Bronchial epithelial cell (primary cell): ENCODE results near the gene ZCCHC24. TPM values are rescaled to one million over a fixed set of nuclear protein-coding genes. Genes with fewer than 3 reads are reported as not detected.

Experiments used
- DNase-seq: peaks from one replicate; pipeline ENCODE4 v3.0.0-alpha.2; 2010; ENCODE audit warnings: low read depth
- FAIRE-seq: peaks from 2 replicates; lab custom pipeline; 2011; peaks lifted over from hg19 to GRCh38; lab: Jason Lieb, UNC
- H3K27me3 ChIP-seq: 2 replicates; pipeline ENCODE4 v1.5.1; 2011; ENCODE audit warnings: low read length; ENCODE audit not compliant: control insufficient read depth, insufficient read depth
- H3K36me3 ChIP-seq: 2 replicates; pipeline ENCODE4 v1.5.1; 2011; ENCODE audit warnings: low read length; ENCODE audit not compliant: control insufficient read depth, insufficient read depth
- H3K4me3 ChIP-seq: 2 replicates; pipeline ENCODE4 v1.5.1; 2011; ENCODE audit warnings: mild to moderate bottlenecking, low read depth, low read length, control low read depth
- CTCF ChIP-seq: IDR thresholded peaks from 2 replicates; pipeline ENCODE4 v1.5.1; 2011; ENCODE audit warnings: mild to moderate bottlenecking, moderate library complexity, low read length, control low read depth, inconsistent platforms; ENCODE audit not compliant: insufficient read depth, severe bottlenecking
- total RNA-seq: library from RNA; depleted of rRNA; stranded (reverse); fragments of >200 nt; gene quantifications from 2 replicates; pipeline ENCODE4 v1.2.1, GENCODE V29; 2014

The ZCCHC24 gene
- total RNA-seq, 1 donor from 2014 or later = 0.53 TPM

DNA sequence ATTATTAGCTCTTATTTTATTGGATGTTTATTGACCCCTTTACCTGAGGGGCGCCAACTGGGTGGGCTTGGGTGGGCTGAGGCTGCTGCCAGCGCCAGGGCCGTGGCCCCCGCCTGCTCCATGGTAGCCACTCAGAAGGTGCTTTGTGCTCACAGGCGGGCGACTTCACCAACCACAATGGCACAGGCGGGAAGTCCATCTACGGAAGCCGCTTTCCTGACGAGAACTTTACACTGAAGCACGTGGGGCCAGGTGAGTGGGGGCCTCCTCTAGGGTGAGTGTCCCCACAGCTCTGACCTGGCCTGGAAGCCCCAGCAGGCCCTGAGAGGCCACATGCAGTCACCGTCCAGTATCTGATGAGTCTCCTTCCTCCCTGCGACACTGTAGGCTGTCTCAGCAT is 94.1 kb downstream of the ZCCHC24 start:
- Histone ChIP-seq H3K27me3 (no peaks in the 10 kb centered on the region), H3K36me3 (peaks cover 35% of the 10 kb centered on the region), H3K4me3 (no peak overlapping the region)
- DNase-seq (no peak), FAIRE-seq (no peak)
- no peak for TF ChIP-seq CTCF

DNA sequence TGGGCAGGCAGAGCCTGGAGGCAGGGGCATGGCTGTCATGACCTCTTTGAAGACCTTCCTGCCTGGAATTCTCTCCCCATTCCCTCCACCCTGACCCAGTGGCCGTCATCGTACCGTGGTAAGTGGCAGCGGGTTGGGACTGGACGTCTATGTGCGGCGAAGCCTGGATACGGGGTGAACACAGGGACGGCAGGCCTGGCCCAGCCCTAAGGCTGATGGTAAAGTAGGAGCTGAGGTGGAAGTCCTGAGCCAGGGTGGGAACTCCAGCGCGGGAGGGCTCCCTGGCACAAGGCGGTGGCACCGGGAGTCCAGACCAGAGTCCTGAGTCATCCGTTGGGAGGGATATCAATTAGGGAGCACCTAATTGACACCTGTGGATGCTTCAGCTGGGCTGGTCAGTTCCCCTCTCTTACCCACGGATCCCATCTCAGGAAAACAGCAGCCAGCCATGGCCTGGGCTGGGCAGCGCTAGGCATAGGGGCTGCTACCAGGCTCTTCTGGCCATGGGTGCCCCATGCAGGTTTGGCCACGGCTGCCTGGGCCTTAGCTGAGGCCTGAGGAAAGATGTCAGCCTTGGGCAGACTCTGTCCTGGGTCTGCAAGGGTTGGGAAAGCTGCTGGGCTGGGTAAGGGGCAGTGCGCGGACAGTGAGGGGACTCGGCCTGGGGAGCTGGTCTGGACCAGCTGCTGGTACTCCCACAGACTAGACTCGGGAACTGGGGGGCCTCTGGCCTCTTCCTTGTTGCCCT is 94.8 kb downstream of the ZCCHC24 start:
- TF ChIP-seq CTCF = no peak
- no peaks in the 10 kb centered on the region for H3K27me3 ChIP-seq
- peaks cover 35% of the 10 kb centered on the region for H3K36me3 ChIP-seq
- H3K4me3 ChIP-seq = no peak overlapping the region
- FAIRE-seq (no peak), DNase-seq (no peak)

DNA sequence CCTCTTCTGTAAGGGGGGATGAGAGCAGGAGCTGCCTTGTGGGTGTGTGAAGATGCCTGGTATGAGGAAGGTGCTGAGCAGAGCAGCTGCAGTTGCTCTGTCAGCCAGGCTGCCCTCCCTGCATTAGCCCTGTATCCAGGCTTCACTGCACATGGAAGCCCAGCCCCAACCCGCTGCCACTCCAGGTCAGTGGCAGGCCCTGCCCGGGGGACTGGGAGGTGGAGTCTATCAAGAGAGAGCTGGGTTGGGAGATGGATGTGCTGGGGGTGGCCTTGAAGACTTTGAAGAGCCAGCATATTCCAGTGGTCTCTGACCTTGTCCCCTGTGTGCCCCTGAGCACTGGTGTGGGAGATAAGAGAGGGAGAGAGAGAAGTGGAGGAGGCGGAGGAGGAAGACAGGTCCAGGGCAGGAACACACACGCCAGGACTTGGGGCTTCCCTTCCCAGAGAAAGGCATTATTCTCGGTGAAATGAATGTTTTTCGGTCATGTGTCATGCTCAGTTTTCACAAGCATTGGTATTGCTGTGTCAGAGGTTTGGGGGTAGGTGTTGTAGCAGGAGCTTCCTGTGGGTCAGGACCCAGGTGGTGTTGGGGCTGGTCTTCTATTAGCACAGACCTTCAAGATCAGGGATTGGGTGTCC is 95.5 kb downstream of the ZCCHC24 start:
- no peak overlapping the region for H3K4me3 ChIP-seq

DNA sequence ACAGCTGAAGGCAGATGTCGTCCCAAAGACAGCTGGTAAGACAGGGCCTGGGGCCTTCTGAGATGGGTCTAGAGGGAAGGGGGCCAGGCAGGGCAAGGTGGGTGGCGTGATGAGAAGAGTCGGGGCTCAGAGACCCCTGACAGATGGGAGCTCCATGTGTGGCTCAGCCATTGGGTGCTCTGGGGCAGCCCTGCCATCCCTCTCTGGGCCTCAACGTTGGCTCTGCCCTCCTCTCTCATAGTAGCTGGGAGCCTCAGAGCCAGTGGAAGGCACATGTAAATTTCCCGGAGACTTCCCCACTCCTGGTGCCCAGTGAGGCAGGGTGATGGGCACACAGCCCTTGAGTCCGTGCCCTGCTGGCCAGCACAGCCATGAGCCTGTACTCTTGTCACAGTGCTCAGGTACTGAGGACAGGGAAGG is 96.3 kb downstream of the ZCCHC24 start:
- FAIRE-seq = no peak
- peaks cover 28% of the 10 kb centered on the region for H3K36me3 ChIP-seq
- no peak for DNase-seq
- no peak for TF ChIP-seq CTCF
- H3K27me3 ChIP-seq = no peaks in the 10 kb centered on the region
- H3K4me3 ChIP-seq = no peak overlapping the region

More for the DNA sequence above, 95.5 kb downstream of the ZCCHC24 start:
- TF ChIP-seq CTCF = no peak
- no peaks in the 10 kb centered on the region for H3K27me3 ChIP-seq
- DNase-seq (peak; percentile 72), FAIRE-seq (no peak)
- H3K36me3 ChIP-seq = peaks cover 34% of the 10 kb centered on the region

- FAIRE-seq (no peak), DNase-seq (no peak)
- Histone ChIP-seq H3K27me3 (no peaks in the 10 kb centered on the region), H3K36me3 (peaks cover 27% of the 10 kb centered on the region), H3K4me3 (peak overlapping the region; percentile 84)
- no peak for TF ChIP-seq CTCF
These were observed 96.8 kb downstream of the ZCCHC24 start for GRCh38 chr10:79348640-79348988.
